HG03095 (cell line): ENCODE measurements around the gene UBE2M.
A peak's percentile ranks its signal among the peaks of the same experiment; 100 is the strongest.

Experiments
- ATAC-seq: cut with Tn5 transposase; IDR thresholded peaks from one replicate; pipeline ENCODE4 v1.9.1; 2021; ENCODE audit warnings: moderate library complexity; ENCODE audit not compliant: unreplicated experiment

UBE2M gene

GRCh38 chr19:58555920-58556621 is 2.3 kb downstream of the UBE2M start:
- no peak for ATAC-seq

DNA sequence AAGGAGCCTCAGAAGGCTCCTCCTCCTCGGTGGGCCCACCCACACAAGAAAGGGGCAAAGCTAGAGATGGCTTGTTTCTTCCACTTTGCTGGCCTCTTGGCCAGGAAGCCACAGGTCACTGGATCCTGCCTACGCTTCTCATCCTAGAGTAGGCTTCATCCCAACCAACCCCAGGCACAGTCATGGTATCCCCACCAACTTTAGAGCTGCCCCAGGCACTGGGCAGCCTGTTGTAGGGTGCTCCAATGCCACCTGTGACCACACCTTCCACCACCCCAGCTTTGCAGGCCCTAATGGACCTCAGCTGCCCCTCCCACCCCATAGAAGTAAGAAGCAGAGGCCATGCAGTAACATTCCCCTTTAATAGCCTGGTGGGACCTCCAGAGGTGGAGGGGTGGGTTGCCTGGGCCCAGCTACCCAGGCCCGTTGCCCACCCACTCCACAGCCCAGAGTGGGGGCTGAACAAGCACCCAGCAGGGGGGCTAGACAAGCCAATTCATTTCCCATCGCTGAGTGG is 3.0 kb downstream of the UBE2M start:
- no peak for ATAC-seq

- peak; percentile 22 for ATAC-seq
These were observed 3.7 kb downstream of the UBE2M start, which contains the start of gene CHMP2A for GRCh38 chr19:58554494-58555368. CHMP2A (minus strand) TSS chr19:58555105; CDS start chr19:58554212, 893 bp downstream.

- no peak for ATAC-seq
These were observed 4.5 kb downstream of the UBE2M start for GRCh38 chr19:58553799-58554493.

- ATAC-seq = no peak
These were observed 5.8 kb downstream of the UBE2M start for GRCh38 chr19:58552655-58553054.

DNA sequence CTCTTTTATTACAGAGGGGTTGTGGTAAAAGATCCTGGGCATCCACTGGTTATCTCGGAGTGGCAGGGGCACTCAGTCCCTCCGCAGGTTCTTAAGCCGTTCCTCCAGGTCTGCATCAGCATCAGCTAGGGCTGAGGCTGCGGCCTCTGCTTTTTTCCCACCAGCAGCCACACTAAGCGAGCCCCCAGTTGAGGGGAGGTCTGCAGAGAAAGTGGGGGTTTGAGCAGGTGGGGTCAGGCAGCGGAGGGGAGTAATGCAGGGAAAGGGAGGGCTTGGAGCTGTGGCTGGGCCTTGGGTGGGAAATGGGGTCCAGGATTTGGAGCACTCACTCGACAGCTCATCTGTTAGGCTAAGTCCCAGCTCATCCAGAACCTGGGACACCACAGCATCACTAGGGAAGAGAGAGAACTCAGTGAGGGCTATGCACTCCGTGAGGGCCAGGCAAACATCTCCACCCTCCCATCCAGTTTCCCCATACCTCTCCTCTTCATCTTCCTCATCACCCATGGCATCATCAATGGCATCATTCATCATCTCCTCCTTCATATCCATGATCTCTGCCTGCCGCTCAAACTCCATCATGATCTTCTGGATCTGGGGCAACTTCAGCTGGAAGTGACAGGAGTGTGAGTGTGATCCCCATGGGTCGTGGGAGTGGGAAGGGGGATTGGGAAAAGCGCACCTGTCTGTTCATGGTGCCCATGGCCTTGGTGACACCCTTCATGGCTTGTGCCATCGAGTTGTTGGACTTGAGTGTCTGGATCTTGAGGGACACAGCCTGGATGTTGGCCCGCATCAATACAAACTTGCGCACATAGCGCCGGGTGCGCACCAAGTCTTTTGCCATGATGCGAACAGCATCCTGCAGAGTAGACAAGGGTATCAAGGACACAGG is 6.6 kb downstream of the UBE2M start:
- ATAC-seq = no peak

DNA sequence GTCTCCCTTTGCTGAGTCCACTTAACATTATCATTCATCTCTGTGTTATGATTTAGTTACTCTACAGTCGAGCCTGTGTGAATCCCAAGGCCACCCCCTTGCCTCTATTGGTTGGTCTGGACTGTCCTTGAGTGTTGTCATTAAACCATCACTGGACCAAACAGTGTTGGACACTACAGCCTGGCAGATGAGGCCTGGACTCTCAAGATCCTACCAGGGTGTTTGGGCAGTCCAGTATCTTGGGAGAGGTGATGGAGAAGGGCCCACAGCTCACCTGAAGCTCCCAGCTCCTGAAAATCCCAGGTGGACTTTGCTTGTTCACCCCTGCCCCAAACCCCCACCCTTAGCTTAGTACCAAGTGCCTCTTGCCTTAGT is 7.3 kb downstream of the UBE2M start:
- no peak for ATAC-seq

- ATAC-seq = no peak
These were observed 7.9 kb downstream of the UBE2M start for GRCh38 chr19:58550362-58551122.

DNA sequence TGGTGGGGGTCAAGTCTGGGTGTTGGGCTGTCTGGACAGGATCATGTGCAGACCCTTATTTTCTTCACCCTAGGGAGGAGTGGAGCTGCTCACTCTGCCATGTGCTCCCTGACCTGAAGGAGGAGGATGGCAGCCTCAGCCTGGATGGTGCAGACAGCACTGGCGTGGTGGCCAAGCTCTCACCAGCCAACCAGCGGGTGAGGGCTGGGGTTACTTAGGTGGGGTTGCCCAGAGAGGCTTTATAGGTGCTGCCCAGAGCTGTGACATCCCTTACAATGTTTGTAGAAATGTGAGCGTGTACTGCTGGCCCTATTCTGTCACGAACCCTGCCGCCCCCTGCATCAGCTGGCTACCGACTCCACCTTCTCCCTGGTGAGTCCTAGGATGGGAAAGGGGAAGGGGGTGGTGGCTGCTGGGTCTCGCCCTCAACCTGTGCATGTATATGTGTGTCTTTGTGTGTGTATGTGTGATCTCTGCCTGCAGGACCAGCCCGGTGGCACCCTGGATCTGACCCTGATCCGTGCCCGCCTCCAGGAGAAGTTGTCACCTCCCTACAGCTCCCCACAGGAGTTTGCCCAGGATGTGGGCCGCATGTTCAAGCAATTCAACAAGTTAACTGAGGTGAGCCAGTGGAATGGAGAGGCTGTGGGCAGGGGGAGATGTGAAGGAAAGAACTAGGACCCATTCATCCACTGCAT is 8.6 kb downstream of the UBE2M start:
- ATAC-seq = no peak

DNA sequence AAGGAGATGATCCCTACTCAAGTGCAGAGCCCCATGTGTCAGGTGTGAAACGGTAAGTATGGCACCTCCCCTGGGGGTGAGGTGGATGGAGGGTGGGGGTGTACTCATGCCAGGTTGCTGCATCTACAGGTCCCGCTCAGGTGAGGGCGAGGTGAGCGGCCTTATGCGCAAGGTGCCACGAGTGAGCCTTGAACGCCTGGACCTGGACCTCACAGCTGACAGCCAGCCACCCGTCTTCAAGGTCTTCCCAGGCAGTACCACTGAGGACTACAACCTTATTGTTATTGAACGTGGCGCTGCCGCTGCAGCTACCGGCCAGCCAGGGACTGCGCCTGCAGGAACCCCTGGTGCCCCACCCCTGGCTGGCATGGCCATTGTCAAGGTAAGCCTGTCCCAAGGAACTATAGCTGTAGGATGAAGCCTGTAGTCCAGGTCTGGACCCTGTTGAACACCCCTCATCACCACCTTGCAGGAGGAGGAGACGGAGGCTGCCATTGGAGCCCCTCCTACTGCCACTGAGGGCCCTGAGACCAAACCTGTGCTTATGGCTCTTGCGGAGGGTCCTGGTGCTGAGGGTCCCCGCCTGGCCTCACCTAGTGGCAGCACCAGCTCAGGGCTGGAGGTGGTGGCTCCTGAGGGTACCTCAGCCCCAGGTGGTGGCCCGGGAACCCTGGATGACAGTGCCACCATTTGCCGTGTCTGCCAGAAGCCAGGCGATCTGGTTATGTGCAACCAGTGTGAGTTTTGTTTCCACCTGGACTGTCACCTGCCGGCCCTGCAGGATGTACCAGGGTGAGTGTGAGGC is 9.3 kb downstream of the UBE2M start:
- ATAC-seq = no peak

- ATAC-seq = no peak
These were observed 10.8 kb downstream of the UBE2M start for GRCh38 chr19:58547323-58548312.

DNA sequence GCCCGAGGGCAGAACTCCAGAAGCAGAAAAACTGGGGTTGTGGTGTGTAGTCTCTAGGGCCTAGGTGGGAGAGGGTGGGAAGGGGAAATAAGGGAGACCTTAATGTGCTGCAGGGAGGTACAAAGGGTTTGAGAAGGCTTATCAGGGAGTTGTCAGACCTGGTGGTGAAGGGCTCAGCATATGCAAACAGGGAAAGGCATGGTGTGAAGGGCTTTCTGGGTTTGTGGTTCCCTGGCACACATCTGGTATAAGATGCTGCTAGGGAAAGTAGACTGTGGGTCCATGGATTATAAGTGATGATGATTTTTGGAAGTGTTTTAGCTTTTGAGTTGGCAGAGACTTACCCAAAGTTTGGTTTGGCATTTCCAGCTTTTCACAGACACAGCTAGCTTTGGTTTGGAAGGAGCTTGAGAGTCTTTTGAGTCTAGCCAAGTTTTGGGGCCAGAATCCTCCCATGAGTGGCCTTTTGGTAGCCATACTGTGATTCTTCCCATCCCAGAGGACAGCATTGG is 12.3 kb downstream of the UBE2M start:
- no peak for ATAC-seq

DNA sequence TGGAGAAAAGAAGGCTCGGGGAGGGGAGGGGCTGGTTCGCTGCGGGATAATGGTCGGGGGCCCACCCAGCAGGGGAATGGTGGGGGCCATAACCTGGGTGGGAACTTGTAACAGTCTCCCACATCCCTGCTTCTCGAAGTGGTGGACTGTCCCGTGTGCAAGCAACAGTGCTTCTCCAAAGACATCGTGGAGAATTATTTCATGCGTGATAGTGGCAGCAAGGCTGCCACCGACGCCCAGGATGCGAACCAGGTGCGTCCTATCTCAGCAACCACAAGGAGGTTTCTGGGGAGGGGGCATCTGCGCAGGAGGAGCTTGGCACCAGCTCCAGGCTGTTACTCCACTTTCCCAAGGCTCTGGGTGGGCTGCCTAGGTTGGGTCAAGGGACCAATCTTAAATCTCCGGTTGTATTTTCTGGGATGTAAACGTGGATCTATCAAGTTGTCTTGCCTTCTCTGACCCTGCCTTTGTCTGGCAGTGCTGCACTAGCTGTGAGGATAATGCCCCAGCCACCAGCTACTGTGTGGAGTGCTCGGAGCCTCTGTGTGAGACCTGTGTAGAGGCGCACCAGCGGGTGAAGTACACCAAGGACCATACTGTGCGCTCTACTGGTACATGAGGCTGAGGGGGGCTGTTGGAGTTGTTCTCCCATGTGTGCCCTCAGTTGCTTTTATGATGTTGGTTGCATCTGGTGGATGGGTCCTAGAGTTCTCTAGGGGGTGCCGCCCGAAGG is 13.0 kb downstream of the UBE2M start:
- no peak for ATAC-seq

DNA sequence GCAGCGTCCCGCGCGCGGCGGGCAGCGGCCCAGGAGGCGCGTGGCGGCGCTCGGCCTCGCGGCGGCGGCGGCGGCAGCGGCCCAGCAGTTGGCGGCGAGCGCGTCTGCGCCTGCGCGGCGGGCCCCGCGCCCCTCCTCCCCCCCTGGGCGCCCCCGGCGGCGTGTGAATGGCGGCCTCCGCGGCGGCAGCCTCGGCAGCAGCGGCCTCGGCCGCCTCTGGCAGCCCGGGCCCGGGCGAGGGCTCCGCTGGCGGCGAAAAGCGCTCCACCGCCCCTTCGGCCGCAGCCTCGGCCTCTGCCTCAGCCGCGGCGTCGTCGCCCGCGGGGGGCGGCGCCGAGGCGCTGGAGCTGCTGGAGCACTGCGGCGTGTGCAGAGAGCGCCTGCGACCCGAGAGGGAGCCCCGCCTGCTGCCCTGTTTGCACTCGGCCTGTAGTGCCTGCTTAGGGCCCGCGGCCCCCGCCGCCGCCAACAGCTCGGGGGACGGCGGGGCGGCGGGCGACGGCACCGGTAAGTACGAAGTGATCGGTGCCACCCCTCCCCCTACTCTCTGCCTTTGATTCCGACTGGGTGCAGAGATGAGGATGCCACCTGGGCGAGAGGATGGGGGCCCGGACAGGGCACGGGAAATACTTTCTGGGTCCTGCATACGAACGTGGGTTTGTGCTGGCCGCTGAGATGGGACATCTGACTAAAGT is 13.7 kb downstream of the UBE2M start:
- peak; percentile 41 for ATAC-seq

DNA sequence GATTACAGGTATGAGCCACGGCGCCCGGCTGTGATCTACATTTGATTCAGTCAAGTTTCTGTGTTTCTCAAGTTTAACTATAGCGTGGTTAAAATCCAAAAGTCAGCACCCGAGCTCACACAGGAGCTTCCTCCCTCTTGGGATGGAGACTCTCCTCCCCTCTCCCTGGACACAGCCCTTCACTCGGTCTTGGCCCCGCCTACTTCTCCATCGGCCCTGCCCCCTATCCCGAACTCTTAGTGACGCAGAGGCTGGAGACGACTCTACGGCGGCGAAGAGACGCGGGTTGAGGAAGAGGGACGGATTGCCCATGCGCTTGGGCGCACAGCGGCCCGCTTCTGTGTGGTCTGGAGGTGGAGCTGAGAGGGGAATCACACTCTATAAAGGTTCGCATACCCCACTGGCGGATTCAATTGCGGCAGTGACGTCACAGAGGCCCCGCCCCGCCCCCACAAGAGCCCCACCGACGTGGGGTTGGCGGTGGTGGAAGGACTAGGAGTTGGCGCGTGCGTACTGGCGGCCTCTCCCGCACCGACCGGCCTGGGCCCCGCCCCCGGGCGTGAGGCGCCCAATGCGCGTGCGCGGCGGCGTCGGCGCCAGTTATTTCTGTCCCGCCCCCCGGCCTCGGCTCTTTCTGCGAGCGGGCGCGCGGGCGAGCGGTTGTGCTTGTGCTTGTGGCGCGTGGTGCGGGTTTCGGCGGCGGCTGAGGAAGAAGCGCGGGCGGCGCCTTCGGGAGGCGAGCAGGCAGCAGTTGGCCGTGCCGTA is 14.4 kb downstream of the UBE2M start, which contains the start of gene TRIM28:
Gene TRIM28, plus strand, starts transcription at position 239 of the 765 bp plus-strand sequence. CDS start 694 bp downstream, outside the sequence.
- peak; percentile 83 for ATAC-seq
